K562 (cell line): ENCODE data around the gene GORASP2. TPM values are rescaled to one million over a fixed set of nuclear protein-coding genes. Genes with fewer than 3 reads are reported as not detected.
A peak's percentile ranks its signal among the peaks of the same experiment; 100 is the strongest.

Experiments used
- ARHGAP35 ChIP-seq: fragments of 450-650 bp; IDR thresholded peaks from 2 replicates; pipeline ENCODE4 v1.6.1; 2018; ENCODE audit not compliant: partially characterized antibody
- CHAMP1 ChIP-seq: fragments of 450-650 bp; IDR thresholded peaks from 2 replicates; pipeline ENCODE4 v1.6.1; 2016; ENCODE audit warnings: mild to moderate bottlenecking
- EHMT2 ChIP-seq: fragments of 450-650 bp; IDR thresholded peaks from 2 replicates; pipeline ENCODE4 v1.6.1; 2018; ENCODE audit warnings: antibody characterized with exemption
- FOXK2 ChIP-seq, 2 experiments: fragments of 450-650 bp; IDR thresholded peaks in 1 of 2; conservative IDR thresholded peaks in 1 of 2; 2 replicates each; pipeline ENCODE4 v1.6.1; 2016; ENCODE audit warnings: low read depth in 2 of 2, mild to moderate bottlenecking in 1 of 2
- GTF2E2 ChIP-seq: fragments of 200-800 bp; sonication (Bioruptor generic); IDR thresholded peaks from 2 replicates; pipeline ENCODE4 v1.6.1; 2016; ENCODE audit warnings: missing genetic modification characterization, missing compliant biosample characterization
- MBD1 ChIP-seq: fragments of 250-450 bp; sonication (Bioruptor Pico); IDR thresholded peaks from 2 replicates; pipeline ENCODE4 v1.8.0; 2022; ENCODE audit warnings: inconsistent platforms
- MLLT1 ChIP-seq, 2 experiments: fragments of 450-650 bp; IDR thresholded peaks; 2 replicates each; pipeline ENCODE4 v1.6.1; 2016
- TBP ChIP-seq: optimal IDR thresholded peaks from 2 replicates; pipeline ENCODE3; 2011; ENCODE audit warnings: low read depth, low read length, improper control_type of control experiment
- ZBTB12 ChIP-seq: fragments of 250-450 bp; sonication (Bioruptor Pico); IDR thresholded peaks from 2 replicates; pipeline ENCODE4 v1.4.0; 2020
- polyA plus RNA-seq, 8 experiments: library from polyadenylated mRNA; depleted of rRNA in 4 of 8; stranded (reverse) in 5 of 8; unstranded in 3 of 8; fragments of >200 nt; fragmentation: Nextera tagmentation in 2 of 8; fragmentation: Illumina TruSeq in 1 of 8; extraction: Ambion mirVana in 2 of 8; extraction: Trizol in 1 of 8; gene quantifications; 2 replicates each; pipeline versions ENCODE4 v1.2.1 to v1.2.3, GENCODE V29; 2011 to 2014; ENCODE audit warnings: inconsistent platforms in 1 of 8, missing spikeins in 1 of 8
- total RNA-seq, 7 experiments: library from RNA; depleted of rRNA in 6 of 7; stranded (reverse); fragments of >200 nt in 6 of 7; fragmentation: Illumina TruSeq in 2 of 7; extraction: Trizol in 2 of 7; gene quantifications; 2 replicates each; pipeline versions ENCODE4 v1.2.1 to v1.2.3, GENCODE V29; 2011 to 2021; ENCODE audit warnings: low replicate concordance in 1 of 7
- TF ChIP-seq, protein P1 (sequence below), 2 experiments: IDR thresholded peaks in 1 of 2; conservative IDR thresholded peaks in 1 of 2; 2 replicates each; pipeline ENCODE4 v1.6.1; 2016; ENCODE audit warnings: low read depth in 2 of 2, mild to moderate bottlenecking in 1 of 2, missing compliant biosample characterization in 1 of 2, missing genetic modification characterization in 1 of 2, moderate library complexity in 1 of 2

The GORASP2 gene
- total and polyA plus RNA-seq, 9 of the 15 experiments (the other 6 are each of a cell fraction or from before 2014, with no cell fraction given): 27.4 to 180 (median 59.6) TPM

DNA sequence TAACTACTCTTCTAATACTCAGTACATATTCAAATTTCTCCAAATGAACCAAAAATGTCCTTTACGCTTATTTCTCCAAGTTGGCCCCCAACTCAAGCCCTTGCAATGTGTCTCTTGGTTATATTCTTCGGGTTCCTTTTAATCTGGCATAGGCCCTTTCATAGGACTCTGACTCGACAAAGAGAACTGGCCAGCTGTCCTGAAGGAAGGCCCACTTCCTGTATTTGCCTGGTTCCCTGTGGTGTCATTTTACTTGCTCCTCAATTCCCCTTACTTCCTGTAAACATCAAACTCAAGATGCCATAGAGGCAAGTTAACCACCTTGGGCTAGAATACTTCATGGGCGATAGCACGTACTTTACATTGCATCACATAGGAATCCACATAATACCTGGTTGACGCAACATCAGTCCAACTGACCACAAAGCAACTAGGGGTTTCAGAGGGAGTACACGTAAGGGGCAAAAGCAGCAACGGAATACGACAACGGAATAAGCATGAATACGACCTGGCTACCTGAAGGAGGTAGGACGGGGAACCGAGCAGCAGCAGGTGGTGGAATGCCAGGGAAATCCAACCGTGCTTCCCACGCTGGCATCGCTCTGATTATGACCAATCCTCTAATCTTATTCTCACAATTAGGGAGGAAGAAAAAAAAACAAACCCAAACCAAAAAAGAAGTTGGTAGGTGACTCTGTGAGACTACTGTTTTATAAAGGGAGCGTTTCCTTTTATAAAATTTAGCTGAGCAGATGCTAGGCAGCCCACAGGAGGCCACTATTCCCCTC is 823 bp upstream of the GORASP2 start (continued):
- TF ChIP-seq FOXK2 (conservative IDR thresholded peaks at IDR 0.05 in 1 of 2, IDR thresholded peaks at IDR 0.05 in 1 of 2; ENCODE audit: low read depth in 2 of 2): 0 out of 4 replicates have a peak, but pooled peaks of 1 of the 2 experiments have one; percentile 44
- TF ChIP-seq ZBTB12 (CRISPR knock-in tag): no peak
- TF ChIP-seq MLLT1 (IDR thresholded peaks at IDR 0.05): peak in 1 of 2 experiments; percentile 91; a peak in 2 of 4 replicates
- TF ChIP-seq, protein P1, sequence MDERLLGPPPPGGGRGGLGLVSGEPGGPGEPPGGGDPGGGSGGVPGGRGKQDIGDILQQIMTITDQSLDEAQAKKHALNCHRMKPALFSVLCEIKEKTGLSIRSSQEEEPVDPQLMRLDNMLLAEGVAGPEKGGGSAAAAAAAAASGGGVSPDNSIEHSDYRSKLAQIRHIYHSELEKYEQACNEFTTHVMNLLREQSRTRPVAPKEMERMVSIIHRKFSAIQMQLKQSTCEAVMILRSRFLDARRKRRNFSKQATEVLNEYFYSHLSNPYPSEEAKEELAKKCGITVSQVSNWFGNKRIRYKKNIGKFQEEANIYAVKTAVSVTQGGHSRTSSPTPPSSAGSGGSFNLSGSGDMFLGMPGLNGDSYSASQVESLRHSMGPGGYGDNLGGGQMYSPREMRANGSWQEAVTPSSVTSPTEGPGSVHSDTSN (CRISPR knock-in tag; IDR thresholded peaks at IDR 0.05; ENCODE audit: low read depth): no peak
- TF ChIP-seq, protein P1 (tag; conservative IDR thresholded peaks at IDR 0.05; ENCODE audit: low read depth): no peak
- peak; percentile 78; the same call in 1 of the 2 replicates for TF ChIP-seq EHMT2
- TF ChIP-seq GTF2E2 (tag): no peak
- no peak for TF ChIP-seq TBP
- TF ChIP-seq ARHGAP35: peak; percentile 11
- TF ChIP-seq MBD1 (CRISPR knock-in tag): peak; percentile 76; the same call in 1 of the 2 replicates
- TF ChIP-seq CHAMP1: peak; percentile 32
